Heart right ventricle (tissue), 16 donors: Measurements from ENCODE around the gene KNOP1. TPM values are rescaled to one million over a fixed set of nuclear protein-coding genes. Genes with fewer than 3 reads are reported as not detected.

ENCODE experiments used
- ATAC-seq, 8 donors: fragments of 200-7000 bp; cut with Tn5 transposase; one replicate each; pipeline ENCODE4 v1.9.1; 2020; ENCODE audit warnings: mild to moderate bottlenecking in 8 of 8, moderate library complexity in 8 of 8, moderate number of reproducible peaks in 1 of 8
- DNase-seq, 2 donors: peaks; one replicate each; pipeline ENCODE4 v3.0.0-alpha.2; 2020
- H3K27ac ChIP-seq, 10 donors: fragments of 200-600 bp; sonication (generic) in 2 of 10; one replicate each; pipeline versions ENCODE4 v1.5.0 to v1.8.0; 2020 to 2022; ENCODE audit warnings: mild to moderate bottlenecking in 3 of 10
- H3K27me3 ChIP-seq, 7 donors: fragments of 200-600 bp; one replicate each; pipeline ENCODE4 v1.8.0; 2021 to 2022; ENCODE audit warnings: mild to moderate bottlenecking in 2 of 7
- H3K36me3 ChIP-seq, 9 donors: fragments of 200-600 bp; sonication (generic) in 1 of 9; one replicate each; pipeline versions ENCODE4 v1.5.0 to v1.8.0; 2020 to 2022; ENCODE audit warnings: mild to moderate bottlenecking in 2 of 9
- H3K4me1 ChIP-seq, 9 donors: fragments of 200-600 bp; sonication (generic) in 1 of 9; one replicate each; pipeline versions ENCODE4 v1.5.0 to v1.8.0; 2020 to 2022; ENCODE audit warnings: mild to moderate bottlenecking in 4 of 9
- H3K4me3 ChIP-seq, 10 donors: fragments of 200-600 bp; sonication (generic) in 2 of 10; one replicate each; pipeline versions ENCODE4 v1.5.0 to v1.8.0; 2020 to 2022; ENCODE audit warnings: mild to moderate bottlenecking in 7 of 10, moderate library complexity in 2 of 10
- H3K9me3 ChIP-seq, 11 donors: fragments of 200-600 bp in 10 of 11; sonication (generic) in 2 of 11; one replicate each; pipeline versions ENCODE4 v1.5.0 to v1.8.0; 2013 to 2022; ENCODE audit warnings: mild to moderate bottlenecking in 2 of 11, control low read depth in 1 of 11, moderate library complexity in 1 of 11
- WGBS, 2 donors: extraction: QIAGEN DNeasy Blood & Tissue Kit; methylation state at CpG; one replicate each; pipeline ENCODE4 v1.1.7; 2013; ENCODE audit warnings: inconsistent platforms in 1 of 2; 5-methylcytosine and 5-hydroxymethylcytosine counted together
- intact Hi-C, 10 donors: fragments of 100-400 bp; cut with DNase I; formaldehyde crosslinking; loops; one replicate each; pipeline versions ENCODE4 v1.11.1 to v1.14.2; 2022
- polyA plus RNA-seq, 2 donors: library from polyadenylated mRNA; stranded (reverse); fragments of 200-250 nt; gene quantifications; one replicate each; pipeline ENCODE4 v1.2.3, GENCODE V29; 2013
- total RNA-seq, 10 donors: library from RNA; stranded (reverse); fragmentation: NEBNext Ultra II Directional in 3 of 10; extraction: Animal tissue kit (Norgen Biotek cat#: 25700) in 3 of 10; gene quantifications; one replicate each; pipeline versions ENCODE4 v1.2.1 to v1.2.4, GENCODE V29; 2021 to 2023
- TF ChIP-seq, protein P1 (sequence below), 9 donors: fragments of 200-600 bp; sonication (generic) in 2 of 9; IDR thresholded peaks; one replicate each; pipeline versions ENCODE4 v1.5.0 to v1.8.0; 2021 to 2022; ENCODE audit warnings: antibody characterized with exemption in 9 of 9, mild to moderate bottlenecking in 5 of 9, moderate library complexity in 1 of 9
- donor health status: Arrhythmogenic right ventricular cardiomyopathy.
- donor health status: ischemic (EF 13 %, LVEDD 7.1; RV severe dilation, severe dysfunction).
- donor health status: healthy with polysubstance abuse.
- donor health status: DM: no; HTN: yes; CAD: no.
- donor health status: DM: no; HTN: no; CAD: no.
- donor health status: ischemic (EF 25% LVEDD 6.9; RV normal size, moderate dysfunction).
- donor health status: ischemic (EF 25% LVEDD 5.7; RV mildly dilated, moderate dysfunction).
- donor health status: healthy.
- donor health status: DM: yes; HTN: yes; CAD: no.
- donor health status: Ischemic cardiomyopathy.
- donor health status: ischemic (EF 35%, LVEDD 5.7; RV mildly dilated, moderate dysfunction).
- donor health status: nonischemic (EF 11% LVEDD 7.7; RV severe dilation, severe dysfunction).
- donor health status: DM: yes; HTN: yes; CAD: no.
- donor health status: PGD.
- donor health status: ischemic (EF 29% LVEDD 5.4; RV normal size, mild dysfunction).
- donor health status: nonischemic (EF 23%, LVEDD 6.1; RV moderate dilation, normal function).

KNOP1 gene
- total and polyA plus RNA-seq, 12 donors: 4.5 to 25.7 (median 6.7) TPM

DNA sequence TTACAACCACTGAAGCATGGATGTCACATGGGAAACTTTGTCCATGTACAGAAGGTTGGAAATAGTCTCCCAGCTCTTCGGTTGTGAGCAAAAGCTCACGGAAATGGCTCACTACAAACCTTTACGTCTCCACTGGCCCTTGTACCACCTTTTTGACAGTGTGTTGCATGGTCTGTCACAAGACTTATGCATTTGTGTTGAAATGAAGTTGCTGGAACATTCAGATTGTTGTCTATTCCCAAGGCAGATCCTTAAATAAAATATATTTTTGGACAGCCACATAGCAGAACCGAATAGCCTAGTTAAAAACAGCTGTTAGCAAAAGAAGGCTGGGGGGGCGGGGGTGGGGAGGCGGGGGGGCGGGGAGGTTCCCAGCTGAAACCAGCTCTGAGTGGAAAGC is 39.2 kb downstream of the KNOP1 start:
- no peak overlapping the region for H3K4me3 ChIP-seq
- intact Hi-C loops: no loop called here
- DNase-seq: no peak
- H3K27me3 ChIP-seq: no peaks in the 10 kb centered on the region
- WGBS, 2 donors: 76 to 84% methylated on average over 7 of the region's 7 CpGs
- H3K27ac ChIP-seq: peak overlapping the region in 1 of 10 donors; percentile 13
- peaks cover 0 to 72% (median 19%) of the 10 kb centered on the region in 9 donors for H3K36me3 ChIP-seq
- H3K4me1 ChIP-seq: peaks cover 0 to 20% (median 0%) of the 10 kb centered on the region in 9 donors
- H3K9me3 ChIP-seq: peaks cover 0 to 5% (median 0%) of the 10 kb centered on the region in 11 donors
- ATAC-seq: peak in 2 of 8 donors; percentile 26 to 46
- TF ChIP-seq, protein P1, sequence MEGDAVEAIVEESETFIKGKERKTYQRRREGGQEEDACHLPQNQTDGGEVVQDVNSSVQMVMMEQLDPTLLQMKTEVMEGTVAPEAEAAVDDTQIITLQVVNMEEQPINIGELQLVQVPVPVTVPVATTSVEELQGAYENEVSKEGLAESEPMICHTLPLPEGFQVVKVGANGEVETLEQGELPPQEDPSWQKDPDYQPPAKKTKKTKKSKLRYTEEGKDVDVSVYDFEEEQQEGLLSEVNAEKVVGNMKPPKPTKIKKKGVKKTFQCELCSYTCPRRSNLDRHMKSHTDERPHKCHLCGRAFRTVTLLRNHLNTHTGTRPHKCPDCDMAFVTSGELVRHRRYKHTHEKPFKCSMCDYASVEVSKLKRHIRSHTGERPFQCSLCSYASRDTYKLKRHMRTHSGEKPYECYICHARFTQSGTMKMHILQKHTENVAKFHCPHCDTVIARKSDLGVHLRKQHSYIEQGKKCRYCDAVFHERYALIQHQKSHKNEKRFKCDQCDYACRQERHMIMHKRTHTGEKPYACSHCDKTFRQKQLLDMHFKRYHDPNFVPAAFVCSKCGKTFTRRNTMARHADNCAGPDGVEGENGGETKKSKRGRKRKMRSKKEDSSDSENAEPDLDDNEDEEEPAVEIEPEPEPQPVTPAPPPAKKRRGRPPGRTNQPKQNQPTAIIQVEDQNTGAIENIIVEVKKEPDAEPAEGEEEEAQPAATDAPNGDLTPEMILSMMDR (IDR thresholded peaks at IDR 0.05): no peak

DNA sequence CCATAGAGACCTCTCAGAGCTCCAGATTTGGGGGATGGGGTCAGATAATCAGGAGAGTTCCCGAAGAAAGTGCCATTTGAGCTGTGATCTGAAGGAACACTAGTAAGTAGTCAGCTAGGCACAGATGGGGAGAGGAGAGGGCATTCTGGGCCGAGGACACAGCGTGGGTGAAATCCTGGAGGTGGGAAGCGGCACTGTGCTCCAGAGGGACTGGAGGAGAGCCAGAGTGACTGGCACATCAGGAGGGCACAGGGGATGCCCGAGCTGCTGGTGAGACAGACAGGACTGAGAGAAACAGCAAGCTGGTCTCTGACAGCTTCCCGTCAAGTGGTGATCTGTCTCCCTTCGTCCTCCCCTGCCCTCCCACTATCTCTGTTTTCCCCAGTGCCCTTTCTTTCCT is 40.6 kb downstream of the KNOP1 start:
- H3K4me1 ChIP-seq: peaks cover 0 to 20% (median 0%) of the 10 kb centered on the region in 9 donors
- TF ChIP-seq, protein P1 (IDR thresholded peaks at IDR 0.05): no peak
- WGBS, 2 donors: 66 to 69% methylated on average over 7 of the region's 7 CpGs
- peak in 1 of 2 donors; percentile 26 for DNase-seq
- peaks cover 0 to 72% (median 5%) of the 10 kb centered on the region in 9 donors for H3K36me3 ChIP-seq
- H3K27me3 ChIP-seq: no peaks in the 10 kb centered on the region
- H3K4me3 ChIP-seq: no peak overlapping the region
- no peaks in the 10 kb centered on the region for H3K9me3 ChIP-seq
- peak; percentile 17 to 92 (median 72) for ATAC-seq
- intact Hi-C loops: no loop called here
- H3K27ac ChIP-seq: peak overlapping the region in 1 of 10 donors; percentile 35

DNA sequence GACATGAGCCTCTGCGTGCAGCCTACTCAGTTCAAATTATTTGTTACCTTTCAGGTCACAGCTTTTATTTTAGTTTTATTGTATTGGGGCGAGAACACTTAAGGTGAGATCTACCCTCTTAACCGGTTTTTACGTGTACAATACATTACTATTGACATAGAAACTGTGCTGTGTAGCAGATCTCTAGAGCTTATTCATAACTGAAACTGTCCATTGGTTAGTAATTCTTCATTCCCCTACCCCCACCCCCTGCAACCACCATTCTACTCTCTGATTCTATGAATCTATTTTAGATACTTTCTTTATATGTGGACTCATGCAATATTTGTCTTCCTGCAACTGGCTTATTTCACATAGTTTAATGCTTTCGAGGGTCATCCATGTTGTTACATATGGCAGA is 43.5 kb downstream of the KNOP1 start:
- intact Hi-C loops: no loop called here
- Histone ChIP-seq H3K27me3 (no peaks in the 10 kb centered on the region), H3K36me3 (peaks cover 0 to 83% (median 9%) of the 10 kb centered on the region in 9 donors), H3K4me3 (no peak overlapping the region), H3K9me3 (no peaks in the 10 kb centered on the region), H3K27ac (no peak overlapping the region), H3K4me1 (peaks cover 0 to 15% (median 0%) of the 10 kb centered on the region in 9 donors)
- no peak for DNase-seq
- 97 to 99% methylated on average over 5 of the region's 5 CpGs for WGBS, 2 donors
- no peak for ATAC-seq
- TF ChIP-seq, protein P1 (IDR thresholded peaks at IDR 0.05): no peak

DNA sequence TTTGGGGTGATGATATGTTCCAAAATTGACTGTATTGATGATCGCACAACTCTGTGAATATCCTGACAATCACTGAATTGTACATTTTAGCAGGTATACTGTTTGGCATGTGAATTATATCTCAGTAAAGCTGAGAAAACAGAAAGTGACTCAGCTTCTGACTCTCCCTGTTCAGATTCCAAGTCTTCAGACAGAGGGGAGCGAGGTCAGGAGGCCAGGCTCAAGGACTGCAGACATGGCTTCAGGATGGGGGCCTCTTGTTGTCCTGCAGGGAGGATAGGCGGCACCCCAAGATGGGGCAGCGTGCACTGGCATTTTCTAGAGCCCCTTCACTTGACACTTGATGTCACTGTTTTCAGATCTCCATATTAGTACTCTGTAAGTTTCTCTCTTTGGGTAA is 45.6 kb downstream of the KNOP1 start:
- no peak overlapping the region for H3K4me3 ChIP-seq
- H3K27ac ChIP-seq: no peak overlapping the region
- H3K4me1 ChIP-seq: peaks cover 0 to 15% (median 3%) of the 10 kb centered on the region in 9 donors
- 93 to 95% methylated on average over 4 of the region's 4 CpGs for WGBS, 2 donors
- intact Hi-C loops: no loop called here
- TF ChIP-seq, protein P1 (IDR thresholded peaks at IDR 0.05): no peak
- no peaks in the 10 kb centered on the region for H3K27me3 ChIP-seq
- no peaks in the 10 kb centered on the region for H3K9me3 ChIP-seq
- H3K36me3 ChIP-seq: peaks cover 0 to 85% (median 9%) of the 10 kb centered on the region in 9 donors
- DNase-seq: no peak
- no peak for ATAC-seq
